GM23248 (cell line): ENCODE measurements around the gene DDX31.

Experiments used
- EZH2 ChIP-seq: fragments of 200-600 bp; sonication (generic); IDR thresholded peaks from 2 replicates; pipeline ENCODE4 v1.6.1; 2018; ENCODE audit warnings: antibody characterized with exemption, mild to moderate bottlenecking; ENCODE audit not compliant: insufficient read depth, poor library complexity, severe bottlenecking
- EZH2phosphoT487 ChIP-seq: fragments of 200-600 bp; sonication (generic); IDR thresholded peaks from 2 replicates; pipeline ENCODE4 v1.6.1; 2018; ENCODE audit warnings: antibody characterized with exemption, moderate library complexity, mild to moderate bottlenecking, low read depth; ENCODE audit not compliant: insufficient read depth

DNA sequence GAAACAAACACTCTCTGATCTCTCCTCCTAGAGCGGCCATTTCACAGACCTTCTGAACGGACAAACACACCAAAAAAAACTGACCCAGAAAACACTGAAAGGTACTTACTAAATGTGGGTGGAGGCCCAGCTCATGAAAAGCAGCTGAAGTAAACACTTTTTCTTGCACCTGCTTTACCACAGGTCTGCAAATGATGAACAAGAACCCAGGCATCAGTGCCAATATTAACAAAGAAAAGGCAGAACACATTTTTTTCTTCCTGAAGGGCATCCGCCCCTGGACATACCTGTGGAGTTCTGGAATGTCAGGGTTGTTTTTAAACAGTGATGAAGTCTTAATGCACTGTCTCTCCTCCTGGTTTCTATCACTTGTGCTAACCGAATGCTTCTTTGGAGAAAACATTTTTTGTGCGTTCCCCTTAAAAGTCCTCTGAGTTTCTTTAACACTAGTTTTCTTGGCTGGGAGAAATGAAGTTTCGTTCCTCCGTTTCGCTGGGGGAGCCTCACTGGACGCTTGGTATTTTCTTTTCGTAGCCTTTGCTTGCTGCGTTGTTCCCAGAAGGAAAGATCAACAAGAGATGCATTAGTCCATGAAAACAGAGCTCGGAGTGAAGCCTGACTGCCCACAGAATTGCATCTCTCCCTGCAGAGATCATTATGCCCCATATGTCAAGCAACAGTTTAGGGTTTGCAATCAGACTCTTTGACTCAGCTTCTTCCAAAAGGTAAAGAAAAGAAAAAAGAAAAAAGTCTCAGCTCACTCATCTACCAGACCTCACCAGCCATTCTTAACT lies 7.4 kb downstream of the DDX31 start:
- TF ChIP-seq EZH2 (no peak), EZH2phosphoT487 (no peak)
